Cardiac septum (tissue), 1 donor: Measurements from ENCODE around the gene SLC51B. TPM values are rescaled to one million over a fixed set of nuclear protein-coding genes. Genes with fewer than 3 reads are reported as not detected.
"Not testable (repeated sequence)": the region's sequence is repeated elsewhere in the genome, so short reads cannot be mapped to it uniquely, and the experiment has no call there.

Experiments
- DNase-seq: peaks from one replicate; pipeline ENCODE4 v3.0.0-alpha.2; 2020; ENCODE audit warnings: low spot score
- intact Hi-C: fragments of 100-400 bp; cut with DNase I; formaldehyde crosslinking; loops from one replicate; pipeline ENCODE4 v1.14.0; 2022
- total RNA-seq: library from RNA; stranded (reverse); fragmentation: NEBNext Ultra II Directional; extraction: Animal tissue kit (Norgen Biotek cat#: 25700); gene quantifications from one replicate; pipeline ENCODE4 v1.2.1, GENCODE V29; 2021
- donor health status: DM: no; HTN: no; CAD: no.

Gene SLC51B
- total RNA-seq, 1 donor from 2014 or later = not detected

DNA sequence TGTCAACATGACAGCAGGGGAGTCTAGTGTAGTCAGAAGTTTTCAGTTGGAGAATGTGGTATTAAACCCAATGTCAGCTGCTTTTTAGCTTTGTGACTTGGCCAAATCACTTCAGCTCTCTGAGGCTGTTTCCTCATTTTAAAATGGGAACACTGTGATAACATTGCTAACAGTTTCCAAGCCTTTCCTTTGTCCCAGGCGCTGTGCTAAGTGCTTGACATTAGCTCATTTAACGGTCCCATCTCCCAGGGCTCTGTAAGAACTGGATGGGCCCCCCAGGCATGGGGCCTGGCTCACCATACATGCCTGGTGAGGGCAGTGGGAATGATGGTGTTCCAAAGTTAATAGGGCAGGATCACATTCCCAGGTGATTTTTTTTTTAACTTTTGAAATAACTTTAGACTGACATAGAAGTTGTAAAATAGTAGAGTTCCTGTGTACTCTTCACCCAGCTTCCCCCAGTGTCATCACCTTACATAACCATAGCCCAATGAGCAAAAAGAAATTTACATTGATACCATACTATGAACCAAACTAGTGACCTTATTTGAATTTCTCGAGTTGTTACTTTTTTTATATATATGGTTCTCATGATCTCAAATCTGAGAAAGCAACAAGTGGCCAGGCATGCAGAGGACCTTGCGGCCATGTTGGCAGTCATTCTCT is 14.9 kb downstream of the SLC51B start:
- peak; percentile 31 for DNase-seq
- intact Hi-C loops = no loop called here

DNA sequence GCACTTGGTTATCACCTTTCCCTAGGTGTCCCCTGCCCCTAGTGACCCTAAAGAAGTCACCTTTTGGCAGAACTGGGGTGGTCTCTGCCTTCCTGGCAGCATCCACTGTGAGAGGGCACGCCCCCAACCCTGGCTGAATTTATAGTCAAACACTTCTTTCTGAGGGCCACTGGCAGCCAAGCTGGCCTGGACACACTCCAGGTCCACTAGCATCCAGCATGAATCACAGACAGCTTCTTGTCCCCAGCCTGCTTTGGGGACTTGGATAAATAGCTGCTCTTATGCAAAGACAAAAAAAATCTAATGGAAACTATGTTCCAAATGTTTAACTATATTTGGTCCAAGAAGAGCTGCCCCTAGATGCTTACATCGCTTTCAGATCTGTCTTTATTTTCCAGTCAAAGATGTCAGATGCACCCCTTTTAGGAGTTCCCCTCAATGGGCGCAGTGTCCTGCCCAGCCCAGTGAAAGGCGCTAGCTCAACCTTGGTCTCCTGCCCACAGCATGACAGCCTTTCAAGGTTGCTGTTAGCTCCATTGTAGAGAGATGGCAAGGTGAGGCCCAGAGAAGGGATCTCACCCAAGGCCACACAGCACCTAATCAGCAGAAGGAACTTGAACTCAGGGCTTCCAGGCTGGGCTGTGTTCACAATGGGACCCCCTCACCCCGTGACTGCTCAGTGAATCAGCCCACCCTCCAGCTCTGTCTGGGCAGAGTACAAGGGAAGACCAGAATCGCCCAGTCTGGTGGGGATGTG is 15.6 kb downstream of the SLC51B start:
- DNase-seq = peak; percentile 74
- intact Hi-C loops = no loop called here

DNA sequence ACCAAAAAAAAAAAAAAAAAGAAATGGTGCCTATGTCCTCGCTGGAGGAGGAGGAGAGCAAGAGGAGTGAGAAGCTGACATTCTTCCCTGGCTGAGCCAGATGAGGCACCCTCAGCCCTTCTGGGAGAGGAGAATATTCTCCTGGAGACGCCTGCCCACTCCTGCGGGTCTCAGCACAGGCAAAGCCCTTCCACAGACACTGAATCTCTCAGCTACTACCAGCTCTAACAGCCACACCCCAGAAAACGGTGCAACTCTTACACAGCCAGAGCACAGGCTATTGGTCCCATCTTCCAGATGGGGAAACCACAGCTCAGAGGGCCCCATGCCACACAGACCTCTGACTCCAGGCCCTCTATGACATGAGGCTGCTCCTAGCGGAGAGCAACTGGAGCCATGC is 16.9 kb downstream of the SLC51B start:
- no peak for DNase-seq
- intact Hi-C loops = no loop called here

DNA sequence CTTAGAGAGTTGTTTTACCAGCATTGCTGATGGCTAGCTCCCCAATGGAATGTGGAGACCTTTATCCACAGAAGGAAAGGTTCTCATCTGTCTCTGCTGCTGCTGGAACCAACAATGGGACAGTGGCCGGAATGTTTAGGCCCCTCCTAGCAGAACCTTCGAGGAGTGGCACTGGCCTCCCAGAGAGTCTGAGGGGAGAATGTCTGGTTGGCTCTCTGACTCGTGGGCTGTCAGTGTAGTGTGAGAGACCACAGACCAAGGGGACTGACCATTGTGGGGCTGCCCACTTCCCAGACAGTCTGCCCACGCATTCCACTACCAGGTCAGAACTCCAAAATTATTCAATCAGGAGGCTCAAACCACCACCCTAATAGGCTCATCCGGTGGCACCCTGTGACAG is 17.5 kb downstream of the SLC51B start:
- intact Hi-C loops = no loop called here
- DNase-seq = no peak

- no peak for DNase-seq
- intact Hi-C loops = no loop called here
Measured at GRCh38 chr15:65066001-65066634, 20.9 kb downstream of the SLC51B start.

- intact Hi-C loops = no loop called here
- no peak for DNase-seq
Measured at GRCh38 chr15:65066635-65067316, 21.6 kb downstream of the SLC51B start.

DNA sequence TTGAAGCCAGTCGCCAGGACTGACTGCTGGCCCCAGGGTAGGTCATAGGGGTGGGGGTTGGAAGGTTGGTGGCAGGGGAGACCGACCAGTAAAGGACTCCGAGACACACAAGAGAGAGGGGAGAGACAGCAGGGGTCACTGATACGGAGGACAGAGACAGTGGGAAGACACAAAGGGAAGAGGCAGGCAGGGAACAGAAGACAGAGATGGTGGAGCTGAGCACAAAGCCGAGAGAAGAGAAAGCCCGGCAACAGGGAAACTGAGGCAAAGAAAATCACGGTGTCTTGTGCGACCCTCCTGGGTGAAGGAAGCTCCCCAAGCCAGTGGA is 22.1 kb downstream of the SLC51B start:
- no peak for DNase-seq
- intact Hi-C loops = no loop called here

- intact Hi-C loops = no loop called here
- no peak for DNase-seq
Measured at GRCh38 chr15:65067645-65068402, 22.6 kb downstream of the SLC51B start, which contains the start of gene RASL12. TSS of gene RASL12 (minus strand) at chr15:65067991. CDS start at chr15:65067835, 156 bp downstream.

- intact Hi-C loops = no loop called here
- no peak for DNase-seq
Measured at GRCh38 chr15:65068403-65068788, 23.2 kb downstream of the SLC51B start.

DNA sequence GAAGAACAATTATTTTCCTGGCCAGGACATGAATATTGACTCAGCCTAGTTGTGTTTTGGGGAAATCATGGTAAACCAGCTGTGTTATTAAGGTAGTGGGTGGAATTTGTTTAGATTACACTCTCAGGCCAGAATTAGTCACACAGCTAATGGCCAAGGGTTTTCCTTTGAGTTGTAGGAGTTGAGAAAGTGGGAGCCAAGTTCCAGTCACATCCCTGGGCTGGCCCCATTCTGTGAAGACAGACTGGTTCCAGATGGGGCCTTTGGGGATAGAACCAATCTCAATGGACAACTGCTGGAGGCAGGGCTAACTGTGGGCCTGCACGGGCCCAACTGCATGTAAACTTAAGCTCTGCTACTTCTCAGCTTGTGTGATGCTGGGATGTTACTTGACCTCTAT is 24.0 kb downstream of the SLC51B start:
- intact Hi-C loops = no loop called here

GRCh38 chr15:65069779-65070546 is 24.8 kb downstream of the SLC51B start:
- DNase-seq = no peak
- intact Hi-C loops = no loop called here

More for the DNA sequence above, 24.0 kb downstream of the SLC51B start:
- DNase-seq = no peak

GRCh38 chr15:65071381-65071811 is 26.2 kb downstream of the SLC51B start:
- intact Hi-C loops = no loop called here
- no peak for DNase-seq

GRCh38 chr15:65072027-65072426 is 26.8 kb downstream of the SLC51B start:
- DNase-seq = no peak
- intact Hi-C loops = loop anchor here (2.0 kb wide), 1 partner anchor 17 kb away; no protein-coding TSS in a partner anchor

DNA sequence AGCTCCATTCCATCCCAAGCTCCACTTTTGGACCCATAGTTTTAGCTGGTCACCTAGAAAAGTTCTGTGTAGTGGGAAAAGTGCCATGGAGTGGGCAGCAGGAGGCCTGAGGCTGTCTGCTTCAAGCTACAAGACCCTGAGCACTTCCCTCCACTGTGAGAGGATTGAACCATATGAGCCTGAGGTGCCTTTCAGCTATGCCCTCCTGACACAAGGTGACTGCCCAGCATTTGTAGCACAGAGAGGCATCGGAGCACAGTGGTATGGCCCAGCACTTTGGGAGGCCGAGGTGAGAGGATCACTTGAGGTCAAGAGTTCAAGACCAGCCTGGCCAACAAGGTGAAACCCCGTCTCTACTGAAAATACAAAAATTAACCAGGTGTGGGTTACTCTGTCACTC is 27.4 kb downstream of the SLC51B start:
- no peak for DNase-seq
- intact Hi-C loops = loop anchor here (2.0 kb wide), 1 partner anchor 18 kb away; no protein-coding TSS in a partner anchor

DNA sequence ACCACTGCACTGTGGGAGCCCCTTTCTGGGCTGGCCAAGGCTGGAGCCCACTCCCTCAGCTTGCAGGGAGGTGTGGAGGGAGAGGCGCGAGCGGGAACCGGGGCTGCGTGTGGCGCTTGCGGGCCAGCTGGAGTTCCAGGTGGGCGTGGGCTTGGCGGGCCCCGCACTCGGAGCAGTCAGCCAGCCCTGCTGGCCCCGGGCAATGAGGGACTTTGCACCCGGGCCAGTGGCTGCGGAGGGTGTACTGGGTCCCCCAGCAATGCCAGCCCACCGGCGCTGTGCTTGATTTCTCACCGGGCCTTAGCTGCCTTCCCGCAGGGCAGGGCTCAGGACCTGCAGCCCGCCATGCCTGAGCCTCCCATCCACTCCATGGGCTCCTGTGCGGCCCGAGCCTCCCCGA is 29.8 kb downstream of the SLC51B start:
- intact Hi-C loops, DNase-seq: not testable (repeated sequence)

DNA sequence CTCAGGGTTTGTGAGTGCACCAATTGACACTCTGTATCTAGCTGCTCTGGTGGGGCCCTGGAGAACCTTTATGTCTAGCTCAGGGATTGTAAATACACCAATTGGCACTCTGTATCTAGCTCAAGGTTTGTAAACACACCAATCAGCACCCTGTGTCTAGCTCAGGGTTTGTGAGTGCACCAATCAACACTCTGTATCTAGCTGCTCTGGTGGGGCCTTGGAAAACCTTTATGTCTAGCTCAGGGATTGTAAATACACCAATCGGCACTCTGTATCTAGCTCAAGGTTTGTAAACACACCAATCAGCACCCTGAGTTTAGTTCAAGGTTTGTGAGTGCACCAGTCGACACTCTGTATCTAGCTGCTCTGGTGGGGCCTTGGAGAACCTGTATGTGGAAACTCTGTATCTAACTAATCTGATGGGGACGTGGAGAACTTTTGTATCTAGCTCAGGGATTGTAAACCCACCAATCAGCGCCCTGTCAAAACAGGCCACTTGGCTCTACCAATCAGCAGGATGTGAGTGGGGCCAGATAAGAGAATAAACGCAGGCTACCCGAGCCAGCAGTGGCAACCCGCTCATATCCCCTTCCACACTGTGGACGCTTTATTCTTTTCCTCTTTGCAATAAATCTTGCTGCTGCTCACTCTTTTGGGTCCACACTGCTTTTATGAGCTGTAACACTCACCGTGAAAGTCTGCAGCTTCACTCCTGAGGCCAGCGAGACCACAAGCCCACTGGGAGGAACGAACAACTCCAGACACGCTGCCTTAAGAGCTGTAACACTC is 30.6 kb downstream of the SLC51B start:
- DNase-seq, intact Hi-C loops: not testable (repeated sequence)

DNA sequence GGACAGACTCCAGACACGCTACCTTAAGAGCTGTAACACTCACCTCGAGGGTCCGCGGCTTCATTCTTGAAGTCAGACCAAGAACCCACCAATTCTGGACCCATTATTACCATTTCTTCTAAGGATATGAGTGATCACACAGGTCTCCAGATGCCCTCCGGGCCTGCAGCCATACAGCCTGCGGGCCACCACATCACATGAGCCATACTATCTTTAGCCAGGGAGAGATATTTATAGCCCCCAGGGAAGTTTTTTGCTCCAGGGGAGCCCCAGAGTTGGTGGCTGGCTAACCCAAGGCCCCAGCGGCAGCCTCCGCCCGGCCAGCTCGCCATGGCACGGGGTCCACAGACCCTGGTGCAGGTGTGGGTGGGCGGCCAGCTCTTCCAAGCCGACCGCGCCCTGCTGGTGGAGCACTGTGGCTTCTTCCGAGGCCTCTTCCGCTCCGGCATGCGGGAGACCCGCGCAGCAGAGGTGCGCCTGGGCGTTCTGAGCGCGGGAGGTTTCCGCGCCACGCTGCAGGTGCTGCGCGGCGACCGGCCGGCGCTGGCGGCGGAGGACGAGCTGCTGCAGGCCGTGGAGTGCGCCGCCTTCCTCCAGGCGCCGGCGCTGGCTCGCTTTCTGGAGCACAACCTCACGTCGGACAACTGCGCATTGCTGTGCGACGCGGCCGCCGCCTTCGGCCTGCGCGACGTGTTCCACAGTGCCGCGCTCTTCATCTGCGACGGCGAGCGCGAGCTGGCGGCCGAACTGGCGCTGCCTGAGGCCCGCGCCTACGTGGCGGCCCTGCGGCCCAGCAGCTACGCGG is 31.5 kb downstream of the SLC51B start, which contains the start of gene KBTBD13:
Gene KBTBD13 (plus strand): TSS at position 261 of the 805 bp plus-strand sequence. CDS start 70 bp downstream, at position 331.
- no peak for DNase-seq
- intact Hi-C loops = no loop called here
